NCI-H1105 (cell line): ENCODE results near the gene TSPYL4.

Experiments used
- DNase-seq: peaks from one replicate; lab custom pipeline; 2025; lab: John Stamatoyannopoulos, UW

TSPYL4 gene

DNA sequence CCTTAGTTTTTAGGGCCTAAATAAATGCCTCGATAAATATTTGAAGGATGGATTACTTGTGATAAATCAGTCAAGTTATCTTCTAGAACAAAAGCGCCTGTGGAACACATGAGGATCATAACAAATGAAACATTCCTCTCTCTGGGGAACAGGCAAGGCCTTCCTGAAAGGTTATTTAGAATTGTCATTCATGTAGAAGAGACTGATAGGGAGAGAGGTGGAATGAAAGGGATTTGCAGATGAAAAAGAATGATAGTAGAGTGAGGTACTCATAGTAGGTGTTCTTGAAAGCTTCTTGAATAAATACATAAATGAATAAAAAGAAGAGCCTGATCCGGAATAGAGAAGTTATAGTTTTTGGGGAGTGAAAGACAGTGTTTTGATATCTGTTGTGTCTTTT lies 30.5 kb downstream of the TSPYL4 start:
- DNase-seq, result no peak

DNA sequence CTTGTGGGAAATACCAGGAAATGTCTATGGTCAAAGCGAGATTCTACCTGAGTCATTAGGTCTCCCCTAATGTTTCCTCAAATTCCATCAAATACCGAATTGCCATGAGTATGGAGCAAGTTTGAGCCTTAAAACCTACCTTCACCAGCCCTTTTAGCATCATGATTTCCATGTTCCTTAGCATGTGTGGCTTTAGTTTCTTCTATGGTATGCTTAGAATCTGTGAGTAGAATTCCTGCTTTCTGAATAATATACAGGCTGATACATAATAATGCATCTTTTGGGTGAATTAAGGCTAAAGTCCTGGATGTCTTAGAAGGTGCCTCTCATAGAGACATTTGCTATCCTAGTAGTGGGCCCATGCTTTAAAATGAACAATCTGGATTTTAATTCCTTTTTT lies 32.0 kb downstream of the TSPYL4 start:
- no peak for DNase-seq

DNA sequence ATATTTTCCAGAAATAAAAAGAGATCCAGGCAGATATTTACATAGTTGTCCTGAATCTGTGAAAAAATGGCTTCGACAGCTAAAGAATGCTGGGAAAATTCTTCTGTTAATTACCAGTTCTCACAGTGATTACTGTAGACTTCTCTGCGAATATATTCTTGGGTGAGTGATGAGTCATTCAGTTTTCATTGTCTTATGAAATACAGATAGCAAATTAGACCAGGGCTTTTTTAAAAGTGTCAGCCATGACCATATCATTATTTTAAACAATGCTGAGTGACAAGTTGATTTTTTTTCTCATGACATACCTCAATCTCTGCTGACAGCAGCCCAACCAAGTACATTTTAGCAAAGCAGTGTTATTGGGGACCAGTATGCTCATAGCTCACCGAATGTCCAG lies 32.8 kb downstream of the TSPYL4 start:
- DNase-seq, result no peak

DNA sequence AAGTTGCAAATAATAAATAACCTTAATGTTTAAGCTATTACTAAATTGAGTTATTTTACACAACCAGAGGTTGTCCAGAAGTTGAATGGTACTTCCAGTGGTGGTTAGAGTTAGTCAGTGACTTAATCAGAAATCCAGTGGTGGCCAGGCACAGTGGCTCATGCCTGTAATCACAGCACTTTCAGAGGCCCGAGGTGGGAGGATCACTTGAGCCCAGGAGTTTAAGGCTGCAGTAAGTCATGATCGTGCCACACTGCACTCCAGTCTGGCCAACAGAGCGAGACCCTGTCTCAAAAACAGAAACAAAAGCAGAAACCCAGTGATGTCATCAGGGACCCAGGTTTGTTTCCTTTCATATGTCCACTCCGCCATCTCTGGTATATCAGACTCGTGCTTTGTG lies 35.0 kb downstream of the TSPYL4 start:
- no peak for DNase-seq

DNA sequence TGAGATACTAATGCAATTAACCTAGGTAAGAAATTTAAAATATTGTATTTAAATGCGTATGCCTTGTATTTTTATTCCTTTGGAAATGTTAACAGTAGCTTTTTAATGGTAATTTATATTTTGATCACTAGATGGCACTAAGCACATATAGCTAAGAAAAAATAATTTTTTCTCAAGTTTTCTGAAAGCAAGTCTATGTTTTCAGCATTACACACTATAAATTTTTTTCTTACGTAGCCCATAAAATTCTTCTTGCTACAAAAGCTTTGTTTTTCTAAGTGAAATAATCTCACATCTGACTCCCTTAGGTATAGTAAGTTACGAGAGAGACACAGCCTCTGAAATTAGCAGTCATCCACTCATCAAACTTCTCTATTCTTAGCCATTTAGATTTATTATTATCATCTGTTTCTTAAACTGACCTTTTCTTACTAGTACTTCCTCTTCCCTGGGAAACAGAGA lies 35.7 kb downstream of the TSPYL4 start:
- no peak for DNase-seq

DNA sequence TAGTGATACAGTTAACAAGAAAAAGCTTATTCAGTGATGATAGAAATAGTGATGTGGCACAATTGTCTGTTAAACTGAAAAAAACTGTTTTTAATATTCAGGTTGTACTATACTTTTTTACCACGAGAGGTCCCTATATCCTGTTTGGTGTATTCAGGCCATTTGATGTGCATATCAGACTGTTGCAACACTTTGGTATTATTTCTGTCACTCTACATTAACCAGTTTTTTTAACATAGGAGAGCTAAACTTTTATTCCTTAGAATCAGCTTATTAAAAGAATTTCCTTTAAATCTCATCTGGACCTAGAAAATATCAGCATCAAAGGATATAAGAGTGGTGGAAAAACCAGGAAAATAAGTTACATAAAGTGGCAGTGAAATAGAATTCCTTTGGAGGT lies 36.8 kb downstream of the TSPYL4 start:
- no peak for DNase-seq

DNA sequence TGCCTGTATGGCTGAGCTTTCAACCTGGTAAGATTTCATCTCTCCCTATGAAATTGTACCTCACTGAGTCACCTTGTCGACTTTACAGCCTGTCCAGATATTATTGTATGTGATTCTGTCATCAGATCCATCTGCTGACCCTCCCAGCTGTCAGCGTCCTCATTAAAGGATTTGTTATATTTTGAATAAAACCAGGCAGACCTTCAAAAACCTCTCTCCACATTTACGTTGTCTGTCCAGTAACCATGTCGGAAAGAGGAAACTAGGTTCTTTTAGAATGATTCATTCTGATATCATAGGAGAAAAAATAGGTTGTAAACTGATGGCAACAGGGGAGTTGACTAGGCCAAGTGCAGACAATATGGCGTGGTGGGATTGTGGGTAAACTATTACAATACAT lies 38.5 kb downstream of the TSPYL4 start:
- no peak for DNase-seq

DNA sequence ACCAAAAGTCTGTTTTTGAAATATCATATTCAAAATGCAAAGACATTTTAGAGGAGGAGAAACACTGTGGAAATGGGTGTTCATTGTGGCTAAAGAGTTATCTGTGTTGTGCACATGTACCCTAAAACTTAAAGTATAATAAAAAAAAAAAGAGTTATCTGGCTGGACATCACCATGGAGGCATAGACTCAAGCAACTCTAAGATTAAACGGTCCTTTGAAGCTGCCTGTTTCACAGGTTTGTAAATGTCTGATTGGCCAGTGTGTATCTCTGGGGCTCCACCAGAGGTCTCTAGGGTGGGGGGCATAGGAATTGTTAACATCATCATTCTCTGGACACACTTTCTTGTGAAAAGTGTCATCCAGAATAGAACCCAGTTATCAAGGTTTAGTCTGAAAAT lies 39.2 kb downstream of the TSPYL4 start:
- DNase-seq, result no peak

DNA sequence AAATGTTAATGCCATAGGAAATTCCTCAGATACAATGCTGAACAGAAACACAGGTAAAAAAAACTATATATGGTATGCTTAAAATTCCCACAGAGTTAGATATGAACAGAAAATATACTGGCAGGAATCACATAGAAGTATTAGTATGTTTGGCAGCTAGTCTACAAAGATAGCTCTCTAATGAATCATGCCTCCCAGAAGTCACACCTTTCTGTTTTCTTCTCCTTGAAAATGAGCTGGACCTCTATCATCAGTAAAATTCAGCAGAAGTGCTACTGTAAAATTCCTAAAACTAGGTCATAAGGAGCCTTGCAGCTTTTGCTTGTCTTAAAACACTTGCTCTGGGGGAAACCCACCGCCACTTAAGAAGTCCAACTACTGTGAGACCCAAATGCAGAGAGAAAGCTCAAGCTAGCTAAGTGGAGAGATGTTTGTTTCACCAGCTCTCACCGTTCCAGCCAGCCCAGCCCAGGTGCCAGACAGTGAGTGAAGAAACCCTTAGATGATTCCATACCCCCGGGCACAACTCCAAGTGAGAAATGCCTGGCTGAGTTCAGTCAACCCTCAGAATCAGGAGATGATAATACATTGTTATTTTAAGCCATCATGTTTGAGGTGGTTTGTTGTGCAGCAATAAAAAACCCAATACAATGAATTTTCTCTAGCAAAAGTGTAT lies 43.0 kb downstream of the TSPYL4 start:
- DNase-seq, result peak; percentile 31

DNA sequence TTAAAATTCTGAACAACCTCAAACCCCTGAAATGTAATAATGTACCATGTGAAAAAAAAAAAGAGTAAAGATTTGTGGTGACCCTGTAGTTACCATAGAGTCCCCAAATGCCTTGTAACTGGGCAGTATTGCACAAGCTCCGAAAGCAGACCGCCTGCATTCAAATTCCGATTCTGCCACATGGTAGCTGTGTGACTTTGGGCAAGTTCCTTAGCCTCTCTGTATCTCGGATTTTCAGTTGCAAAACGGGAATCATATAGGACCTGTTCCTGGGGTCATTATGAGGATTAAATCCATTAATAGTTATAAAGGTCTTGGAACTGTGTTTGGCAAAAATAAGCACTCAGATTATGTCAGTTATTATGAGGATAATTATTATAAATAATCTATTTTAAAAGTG lies 43.6 kb downstream of the TSPYL4 start:
- DNase-seq, result no peak

DNA sequence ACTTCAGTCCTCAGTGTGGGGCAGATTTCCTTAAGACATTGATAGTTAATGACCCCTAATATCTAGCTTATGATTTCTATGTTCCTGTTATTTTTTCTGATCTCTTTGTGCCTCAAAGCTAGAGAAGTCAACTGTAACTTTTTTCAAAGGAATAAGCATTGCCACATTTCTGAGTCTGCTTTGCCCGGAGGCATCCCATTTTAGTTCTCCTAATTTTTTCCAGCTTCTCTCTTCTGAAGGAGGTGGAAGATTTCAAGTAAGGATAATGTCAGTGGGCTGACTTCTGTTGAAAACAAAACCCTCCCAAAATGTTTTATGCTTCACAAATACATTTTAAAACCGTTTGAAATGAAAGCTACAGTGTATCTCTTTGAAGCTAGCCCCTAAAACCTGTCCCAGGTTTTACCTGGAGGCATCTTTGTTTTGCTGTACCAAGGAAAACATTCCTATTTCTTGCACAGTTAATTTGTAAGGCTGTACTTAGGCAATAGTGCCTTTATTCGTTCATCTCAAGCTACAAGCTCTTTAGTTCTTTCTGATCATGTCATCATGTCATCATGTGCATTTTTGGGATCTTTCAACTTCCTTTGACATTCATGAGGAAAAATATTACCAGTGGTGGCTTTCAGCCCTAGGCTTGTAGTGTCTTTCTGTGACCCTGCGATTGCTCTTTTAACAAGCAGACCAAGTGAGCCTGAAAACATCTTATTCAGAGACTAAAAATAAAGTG lies 45.7 kb downstream of the TSPYL4 start:
- DNase-seq, result no peak

DNA sequence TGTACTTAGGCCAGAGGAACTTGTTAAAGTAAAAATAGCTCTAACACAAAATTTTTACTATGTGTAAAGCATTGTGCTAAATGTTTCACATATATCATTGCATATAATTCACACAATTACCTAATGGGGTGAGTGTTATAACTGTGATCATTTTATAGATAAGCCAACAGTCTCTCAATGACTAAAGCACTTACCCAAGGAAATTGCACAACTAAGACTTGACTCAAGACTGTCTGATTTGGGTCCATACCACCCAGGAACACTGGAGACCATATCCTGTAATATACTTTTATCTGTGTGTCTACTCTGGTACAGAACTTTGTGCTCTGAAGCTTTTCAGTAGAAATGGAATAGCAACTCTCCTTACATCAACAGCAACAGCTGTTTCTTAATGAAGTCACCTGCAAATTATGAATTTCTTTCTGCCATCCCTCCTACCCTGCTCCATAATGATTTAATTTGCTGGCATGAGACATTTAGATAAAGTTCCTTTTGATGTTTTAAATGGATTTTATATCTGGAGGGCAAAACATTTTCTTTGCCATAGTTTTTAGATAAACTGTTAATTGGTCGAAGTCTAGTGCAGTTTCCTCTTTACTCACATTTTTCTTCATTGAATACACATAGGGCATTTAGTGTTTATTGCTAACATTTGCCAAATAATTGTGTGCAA lies 47.5 kb downstream of the TSPYL4 start:
- DNase-seq, result no peak

DNA sequence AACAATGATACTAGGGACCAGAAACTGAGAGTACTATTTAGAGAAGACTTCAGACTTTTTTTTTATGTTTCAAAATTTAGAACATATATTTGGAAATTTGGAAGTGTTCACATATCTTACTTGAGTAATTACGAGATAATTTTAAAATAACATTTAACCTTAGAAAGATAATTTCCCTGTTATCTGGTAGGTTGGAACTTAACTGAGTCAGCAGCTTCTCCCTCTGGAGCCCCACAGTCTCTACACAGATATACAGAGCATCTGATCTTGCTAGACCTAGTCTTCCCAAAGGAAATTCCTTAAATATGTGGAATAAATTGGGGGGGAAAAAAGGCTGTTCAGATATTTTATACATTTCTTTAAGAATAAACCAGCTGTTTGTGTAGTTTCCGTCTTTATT lies 48.6 kb downstream of the TSPYL4 start:
- no peak for DNase-seq

DNA sequence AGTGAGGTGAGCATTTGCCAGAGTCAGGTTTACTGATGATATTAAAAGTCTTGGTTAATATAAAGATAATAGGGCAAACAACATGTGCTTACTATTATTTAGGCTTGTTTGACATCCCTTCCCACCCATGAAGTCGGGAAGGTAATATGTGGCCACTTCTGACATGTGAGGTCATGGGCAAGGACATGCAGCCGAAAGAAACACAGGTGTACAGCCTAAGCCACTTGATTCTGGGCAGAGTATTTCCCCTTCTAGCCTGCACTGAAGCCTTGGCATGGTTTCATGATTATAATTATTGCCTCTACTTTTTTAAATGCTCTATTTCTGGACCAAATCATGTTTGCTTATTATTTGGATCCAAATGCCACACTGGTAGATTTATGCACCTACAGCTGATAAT lies 52.3 kb downstream of the TSPYL4 start:
- DNase-seq, result no peak

DNA sequence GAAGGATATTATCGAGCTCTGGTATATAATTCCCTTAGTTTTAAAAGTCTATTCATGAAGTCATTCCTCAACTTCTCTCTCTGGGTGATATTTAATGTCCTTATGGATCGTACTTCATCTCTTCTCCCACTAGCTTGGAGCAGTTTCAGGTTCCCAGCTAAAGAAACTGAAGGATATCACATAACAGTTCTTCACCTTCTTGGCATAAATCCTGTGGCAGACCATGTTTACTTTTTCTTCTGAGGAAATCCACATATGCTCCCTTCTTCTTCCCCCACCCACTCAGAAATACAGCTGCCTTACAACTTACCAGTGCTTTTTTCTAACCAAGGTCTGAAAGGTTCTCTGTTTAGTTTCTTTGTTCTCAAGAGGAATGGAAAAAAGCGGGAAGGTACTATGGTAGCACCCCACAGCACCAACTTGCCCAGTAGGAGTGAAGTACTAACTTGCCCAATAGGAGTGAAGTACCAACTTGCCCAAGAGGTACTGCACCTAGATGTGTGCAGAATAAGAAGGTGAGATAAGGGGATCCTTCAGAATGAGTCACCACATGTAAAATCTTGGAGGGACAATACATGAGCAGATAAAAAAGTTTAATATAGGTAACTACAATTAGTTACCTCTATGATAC lies 53.1 kb downstream of the TSPYL4 start:
- no peak for DNase-seq
